ENCODE results near the gene HSPA4L. TPM values are rescaled to one million over a fixed set of nuclear protein-coding genes. Genes with fewer than 3 reads are reported as not detected.

The HSPA4L gene
- total RNA-seq, 1 experiment from 2014 or later = 8.7 TPM

- no peaks in the 10 kb centered on the region for H3K4me1 ChIP-seq (ENCODE audit: insufficient read depth, low read length)
- H3K9me2 ChIP-seq (replicated peaks; ENCODE audit: low read length) = no peaks in the 10 kb centered on the region
- ATAC-seq (no peak), DNase-seq (no peak)
- H3K4me2 ChIP-seq (ENCODE audit: low read length) = no peak overlapping the region
- peaks cover 2% of the 10 kb centered on the region for H3K79me2 ChIP-seq (ENCODE audit: low read length)
- H3K9me3 ChIP-seq (ENCODE audit: low read length) = no peaks in the 10 kb centered on the region
- H3F3A ChIP-seq (ENCODE audit: low read length, unreplicated experiment) = no peaks in the 10 kb centered on the region
- no peaks in the 10 kb centered on the region for H3K27me3 ChIP-seq (ENCODE audit: low read length)
- TF ChIP-seq EZH2phosphoT487 (IDR thresholded peaks at IDR 0.05; ENCODE audit: borderline replicate concordance, low read length) (no peak), EZH2 (IDR thresholded peaks at IDR 0.05; ENCODE audit: low read length, unreplicated experiment) (no peak), CTCF (conservative IDR thresholded peaks at IDR 0.05; ENCODE audit: low read depth, low read length) (no peak)
- no peak overlapping the region for H3K9ac ChIP-seq (ENCODE audit: low read length)
- no peak overlapping the region for H3K4me3 ChIP-seq (ENCODE audit: low read length)
- intact Hi-C loops (cut with micrococcal nuclease) = no loop called here
- H3K36me3 ChIP-seq (ENCODE audit: low read depth, low read length) = no peaks in the 10 kb centered on the region
- H4K20me1 ChIP-seq (ENCODE audit: low read length) = no peaks in the 10 kb centered on the region
- no peak overlapping the region for H3K27ac ChIP-seq (ENCODE audit: low read length)
- ChIA-PET CTCF (no interaction called here), POLR2A (ENCODE audit: unreplicated experiment) (no interaction called here)
- H2AFZ ChIP-seq (ENCODE audit: low read length) = no peak overlapping the region
- BruUV-seq (replicated peaks) = no TSS peak
These were observed 4.6 kb upstream of the HSPA4L start for GRCh38 chr4:127777487-127777886.

GRCh38 chr4:127778102-127778501 is 4.0 kb upstream of the HSPA4L start:
- Histone ChIP-seq H3K36me3 (ENCODE audit: low read depth, low read length) (no peaks in the 10 kb centered on the region), H3K9me3 (ENCODE audit: low read length) (no peaks in the 10 kb centered on the region), H3K4me1 (ENCODE audit: insufficient read depth, low read length) (no peaks in the 10 kb centered on the region), H3K79me2 (ENCODE audit: low read length) (peaks cover 8% of the 10 kb centered on the region), H3K4me2 (ENCODE audit: low read length) (no peak overlapping the region), H3K4me3 (ENCODE audit: low read length) (no peak overlapping the region), H3K27ac (ENCODE audit: low read length) (no peak overlapping the region), H3K9ac (ENCODE audit: low read length) (no peak overlapping the region), H2AFZ (ENCODE audit: low read length) (no peak overlapping the region), H3K27me3 (ENCODE audit: low read length) (no peaks in the 10 kb centered on the region), H3F3A (ENCODE audit: low read length, unreplicated experiment) (no peaks in the 10 kb centered on the region), H4K20me1 (ENCODE audit: low read length) (no peaks in the 10 kb centered on the region), H3K9me2 (replicated peaks; ENCODE audit: low read length) (no peaks in the 10 kb centered on the region)
- TF ChIP-seq CTCF (conservative IDR thresholded peaks at IDR 0.05; ENCODE audit: low read depth, low read length) (no peak), EZH2phosphoT487 (IDR thresholded peaks at IDR 0.05; ENCODE audit: borderline replicate concordance, low read length) (no peak), EZH2 (IDR thresholded peaks at IDR 0.05; ENCODE audit: low read length, unreplicated experiment) (no peak)
- CTCF ChIA-PET = no interaction called here
- DNase-seq (no peak), ATAC-seq (no peak)
- no TSS peak for BruUV-seq (replicated peaks)
- POLR2A ChIA-PET (ENCODE audit: unreplicated experiment) = no interaction called here
- intact Hi-C loops (cut with micrococcal nuclease) = no loop called here

- H3K27me3 ChIP-seq (ENCODE audit: low read length) = no peaks in the 10 kb centered on the region
- POLR2A ChIA-PET (ENCODE audit: unreplicated experiment) = no interaction called here
- intact Hi-C loops (cut with micrococcal nuclease) = loop anchor here (5.0 kb wide), 1 partner anchor 102 kb away; the partner anchor contains the start of gene PLK4
These were observed 1.5 kb upstream of the HSPA4L start for GRCh38 chr4:127780598-127780997.

More at GRCh38 chr4:127780598-127780997, 1.5 kb upstream of the HSPA4L start:
- Histone ChIP-seq H3K27ac (ENCODE audit: low read length) (no peak overlapping the region), H3K9me2 (replicated peaks; ENCODE audit: low read length) (no peaks in the 10 kb centered on the region), H3K4me2 (ENCODE audit: low read length) (no peak overlapping the region), H3K9me3 (ENCODE audit: low read length) (no peaks in the 10 kb centered on the region), H3K79me2 (ENCODE audit: low read length) (peaks cover 29% of the 10 kb centered on the region), H3K4me3 (ENCODE audit: low read length) (no peak overlapping the region), H3F3A (ENCODE audit: low read length, unreplicated experiment) (no peaks in the 10 kb centered on the region), H3K36me3 (ENCODE audit: low read depth, low read length) (no peaks in the 10 kb centered on the region), H4K20me1 (ENCODE audit: low read length) (no peaks in the 10 kb centered on the region), H2AFZ (ENCODE audit: low read length) (no peak overlapping the region), H3K4me1 (ENCODE audit: insufficient read depth, low read length) (0 out of 2 replicates have a peak, but pooled peaks cover 7% of the 10 kb centered on the region), H3K9ac (ENCODE audit: low read length) (no peak overlapping the region)
- BruUV-seq (replicated peaks) = no TSS peak
- CTCF ChIA-PET = no interaction called here
- no peak for DNase-seq
- ATAC-seq = no peak
- no peak for TF ChIP-seq EZH2phosphoT487 (IDR thresholded peaks at IDR 0.05; ENCODE audit: borderline replicate concordance, low read length)
- TF ChIP-seq EZH2 (IDR thresholded peaks at IDR 0.05; ENCODE audit: low read length, unreplicated experiment) = no peak
- TF ChIP-seq CTCF (conservative IDR thresholded peaks at IDR 0.05; ENCODE audit: low read depth, low read length) = no peak

Measured in PC-3 (cell line).